ENCODE data around the gene GAS2L2.
A peak's percentile ranks its signal among the peaks of the same experiment; 100 is the strongest.
"Not testable (repeated sequence)": the region's sequence is repeated elsewhere in the genome, so short reads cannot be mapped to it uniquely, and the experiment has no call there.

Gene GAS2L2

GRCh38 chr17:35727635-35728034 lies 25.4 kb downstream of the GAS2L2 start:
- DNase-seq (ENCODE audit: low spot score) = peak; percentile 1

GRCh38 chr17:35726953-35727460 lies 26.0 kb downstream of the GAS2L2 start:
- no peak for DNase-seq (ENCODE audit: low spot score)

GRCh38 chr17:35726127-35726952 lies 26.7 kb downstream of the GAS2L2 start:
- no peak for DNase-seq (ENCODE audit: low spot score)

- DNase-seq (ENCODE audit: low spot score) = no peak
Measured at GRCh38 chr17:35725802-35726126, 27.3 kb downstream of the GAS2L2 start.

GRCh38 chr17:35725058-35725457 lies 28.0 kb downstream of the GAS2L2 start:
- no peak for DNase-seq (ENCODE audit: low spot score)

- no peak for DNase-seq (ENCODE audit: low spot score)
Measured at GRCh38 chr17:35723735-35724134, 29.3 kb downstream of the GAS2L2 start.

GRCh38 chr17:35717475-35717874 lies 35.6 kb downstream of the GAS2L2 start:
- no peak for DNase-seq (ENCODE audit: low spot score)

GRCh38 chr17:35716897-35717465 lies 36.1 kb downstream of the GAS2L2 start:
- DNase-seq (ENCODE audit: low spot score) = no peak

GRCh38 chr17:35716173-35716572 lies 36.9 kb downstream of the GAS2L2 start:
- no peak for DNase-seq (ENCODE audit: low spot score)

- DNase-seq (ENCODE audit: low spot score) = peak; percentile 61
Measured at GRCh38 chr17:35715416-35715815, 37.6 kb downstream of the GAS2L2 start.

- DNase-seq (ENCODE audit: low spot score) = no peak
Measured at GRCh38 chr17:35714988-35715387, 38.1 kb downstream of the GAS2L2 start.

- no peak for DNase-seq (ENCODE audit: low spot score)
Measured at GRCh38 chr17:35713069-35713728, 39.8 kb downstream of the GAS2L2 start.

GRCh38 chr17:35710950-35711349 lies 42.1 kb downstream of the GAS2L2 start:
- no peak for DNase-seq (ENCODE audit: low spot score)

GRCh38 chr17:35709874-35710273 lies 43.2 kb downstream of the GAS2L2 start:
- peak; percentile 47 for DNase-seq (ENCODE audit: low spot score)

- DNase-seq (ENCODE audit: low spot score) = no peak
Measured at GRCh38 chr17:35708951-35709350, 44.1 kb downstream of the GAS2L2 start.

GRCh38 chr17:35708149-35708548 lies 44.9 kb downstream of the GAS2L2 start:
- no peak for DNase-seq (ENCODE audit: low spot score)

- DNase-seq (ENCODE audit: low spot score) = no peak
Measured at GRCh38 chr17:35705705-35706104, 47.3 kb downstream of the GAS2L2 start.

GRCh38 chr17:35705230-35705629 lies 47.8 kb downstream of the GAS2L2 start:
- DNase-seq (ENCODE audit: low spot score) = no peak

GRCh38 chr17:35703308-35703707 lies 49.7 kb downstream of the GAS2L2 start:
- not testable (repeated sequence) for DNase-seq (ENCODE audit: low spot score)

GRCh38 chr17:35701491-35701890 lies 51.5 kb downstream of the GAS2L2 start:
- DNase-seq (ENCODE audit: low spot score) = no peak

- no peak for DNase-seq (ENCODE audit: low spot score)
Measured at GRCh38 chr17:35700150-35700549, 52.9 kb downstream of the GAS2L2 start.

GRCh38 chr17:35698800-35699199 lies 54.2 kb downstream of the GAS2L2 start:
- DNase-seq (ENCODE audit: low spot score) = no peak

- DNase-seq (ENCODE audit: low spot score) = no peak
Measured at GRCh38 chr17:35695613-35696012, 57.4 kb downstream of the GAS2L2 start.
